K562 (cell line): ENCODE data around the gene POLR3K. TPM values are rescaled to one million over a fixed set of nuclear protein-coding genes. Genes with fewer than 3 reads are reported as not detected.

Experiments
- ATAC-seq: fragments of 200-7000 bp; cut with Tn5 transposase; 3 replicates; pipeline ENCODE4 v1.9.1; 2020; ENCODE audit warnings: moderate library complexity
- BruUV-seq: library from RNA; stranded (reverse); fragments of 400-500 nt; replicated peaks from 2 replicates; lab custom pipeline; 2021; lab: Mats Ljungman, UMichigan
- CTCF ChIA-PET: fragments of 300-600 bp; formaldehyde crosslinking; extraction: SDS; loops from one replicate; lab custom pipeline; 2021; ENCODE audit warnings: low intra/inter-chr PET ratio; lab: Yijun Ruan, JAX
- POLR2A ChIA-PET: fragments of 300-600, 350-650 bp; sonication (Branson Sonifier 250); formaldehyde crosslinking; extraction: SDS; loops from one replicate; lab custom pipeline; 2021; ENCODE audit warnings: antibody characterized with exemption, inconsistent platforms; lab: Yijun Ruan, JAX
- DNase-seq, 4 experiments: peaks; one replicate each; pipeline versions ENCODE4 v3.0.0 to v3.0.0-alpha.2; 2011 to 2018; ENCODE audit warnings: low spot score in 3 of 4, mixed read lengths in 3 of 4; ENCODE audit errors: extremely low read depth in 1 of 4
- FAIRE-seq: peaks from 2 replicates; lab custom pipeline; 2011; peaks lifted over from hg19 to GRCh38; lab: Jason Lieb, UNC
- H2AFZ ChIP-seq: 2 replicates; pipeline ENCODE4 v1.6.0; 2011; ENCODE audit warnings: low read depth, low read length, control low read depth, inconsistent platforms
- H3K27ac ChIP-seq: fragments of 200-600 bp; 3 replicates; pipeline ENCODE4 v1.8.0; 2011; ENCODE audit warnings: low read depth, mild to moderate bottlenecking, control low read depth, inconsistent platforms, low read length, moderate library complexity, mixed read lengths; ENCODE audit errors: extremely low read depth
- H3K27me3 ChIP-seq, 2 experiments: fragments of 300-600 bp in 1 of 2; 2 replicates in 1 of 2; 3 replicates in 1 of 2; pipeline versions ENCODE4 v1.6.0 to v1.8.0; 2011; ENCODE audit warnings: inconsistent platforms in 2 of 2, low read length in 2 of 2, mild to moderate bottlenecking in 1 of 2, mixed read lengths in 1 of 2, moderate library complexity in 1 of 2; ENCODE audit not compliant: control insufficient read depth in 2 of 2, insufficient read depth in 2 of 2
- H3K36me3 ChIP-seq: fragments of 300-600 bp; 3 replicates; pipeline ENCODE4 v1.8.0; 2011; ENCODE audit warnings: mild to moderate bottlenecking, low read length, inconsistent platforms; ENCODE audit not compliant: control insufficient read depth, insufficient read depth
- H3K4me1 ChIP-seq, 2 experiments: fragments of 200-600 bp in 1 of 2; replicated peaks in 1 of 2; 2 replicates in 1 of 2; 3 replicates in 1 of 2; pipeline versions ENCODE4 v1.5.1 to v1.8.0; 2011; ENCODE audit warnings: inconsistent platforms in 2 of 2, low read length in 2 of 2, mild to moderate bottlenecking in 1 of 2, mixed read lengths in 1 of 2, moderate library complexity in 1 of 2; ENCODE audit not compliant: control insufficient read depth in 2 of 2, insufficient read depth in 2 of 2
- H3K4me2 ChIP-seq: 2 replicates; pipeline ENCODE4 v1.6.1; 2011; ENCODE audit warnings: low read length, control low read depth, inconsistent platforms, mixed read lengths; ENCODE audit not compliant: insufficient read depth
- H3K4me3 ChIP-seq: fragments of 200-600 bp; sonication (generic), shearing (Covaris generic); 2 replicates; pipeline ENCODE4 v1.5.1; 2016; ENCODE audit warnings: control low read depth, inconsistent platforms
- H3K79me2 ChIP-seq: fragments of 200-600 bp; 3 replicates; pipeline ENCODE4 v1.8.0; 2011; ENCODE audit warnings: low read length, inconsistent platforms; ENCODE audit not compliant: control insufficient read depth, insufficient read depth
- H3K9ac ChIP-seq, 2 experiments: 2 replicates each; pipeline versions ENCODE4 v1.6.0 to v1.6.1; 2011; ENCODE audit warnings: low read depth in 2 of 2, low read length in 2 of 2, control low read depth in 1 of 2, inconsistent platforms in 1 of 2, mild to moderate bottlenecking in 1 of 2, mixed read lengths in 1 of 2; ENCODE audit not compliant: insufficient read depth in 1 of 2
- H3K9me1 ChIP-seq: one replicate; pipeline ENCODE4 v1.6.0; 2011; ENCODE audit warnings: inconsistent platforms, mild to moderate bottlenecking, low read length, moderate library complexity; ENCODE audit not compliant: control insufficient read depth, insufficient read depth
- H3K9me3 ChIP-seq: replicated peaks from 2 replicates; pipeline ENCODE4 v1.5.1; 2011; ENCODE audit warnings: low read depth, low read length, inconsistent platforms; ENCODE audit not compliant: control insufficient read depth, insufficient read depth
- H4K20me1 ChIP-seq: replicated peaks from 2 replicates; pipeline ENCODE4 v1.6.1; 2011; ENCODE audit warnings: low read length, inconsistent platforms, mixed read lengths; ENCODE audit not compliant: control insufficient read depth, insufficient read depth
- ERF ChIP-seq: fragments of 450-650 bp; formaldehyde crosslinking; IDR thresholded peaks from 2 replicates; pipeline ENCODE4 v1.4.0; 2020; ENCODE audit warnings: mild to moderate bottlenecking, mixed read lengths
- POLR2A ChIP-seq: fragments of 450-650 bp; conservative IDR thresholded peaks from 2 replicates; pipeline ENCODE4 v1.6.1; 2016
- STAT5A ChIP-seq: IDR thresholded peaks from 2 replicates; pipeline ENCODE4 v1.6.1; 2012; ENCODE audit warnings: low read length, inconsistent platforms, borderline replicate concordance
- ZBTB8A ChIP-seq: fragments of 450-650 bp; IDR thresholded peaks from 2 replicates; pipeline ENCODE4 v1.6.1; 2018; ENCODE audit warnings: mild to moderate bottlenecking, moderate library complexity; ENCODE audit not compliant: partially characterized antibody
- ZC3H8 ChIP-seq: fragments of 450-650 bp; IDR thresholded peaks from 2 replicates; pipeline ENCODE4 v1.6.1; 2017
- ZNF583 ChIP-seq: fragments of 250-450 bp; sonication (Bioruptor Pico); IDR thresholded peaks from 2 replicates; pipeline ENCODE4 v1.4.0; 2020
- WGBS: fragments of 100-300 bp; shearing (Covaris generic); methylation state at CpG from one replicate; pipeline ENCODE4 v1.1.6; 2016; ENCODE audit warnings: low coverage, mixed read lengths; ENCODE audit not compliant: insufficient coverage; ENCODE audit errors: missing lambda C conversion rate; 5-methylcytosine and 5-hydroxymethylcytosine counted together
- in situ Hi-C: fragments of 300-500 bp; cut with MboI; formaldehyde crosslinking; loops from 4 replicates; pipeline ENCODE4 v1.15.0; 2018; ENCODE audit warnings: inconsistent platforms, mixed read lengths
- intact Hi-C: fragments of 100-400 bp; cut with micrococcal nuclease; formaldehyde crosslinking; loops from 2 replicates; pipeline ENCODE4 v1.14.2; 2022
- polyA plus RNA-seq, 8 experiments: library from polyadenylated mRNA; depleted of rRNA in 4 of 8; stranded (reverse) in 5 of 8; unstranded in 3 of 8; fragments of >200 nt; fragmentation: Nextera tagmentation in 2 of 8; fragmentation: Illumina TruSeq in 1 of 8; extraction: Ambion mirVana in 2 of 8; extraction: Trizol in 1 of 8; gene quantifications; 2 replicates each; pipeline versions ENCODE4 v1.2.1 to v1.2.3, GENCODE V29; 2011 to 2014; ENCODE audit warnings: inconsistent platforms in 1 of 8, missing spikeins in 1 of 8
- total RNA-seq, 7 experiments: library from RNA; depleted of rRNA in 6 of 7; stranded (reverse); fragments of >200 nt in 6 of 7; fragmentation: Illumina TruSeq in 2 of 7; extraction: Trizol in 2 of 7; gene quantifications; 2 replicates each; pipeline versions ENCODE4 v1.2.1 to v1.2.3, GENCODE V29; 2011 to 2021; ENCODE audit warnings: low replicate concordance in 1 of 7

Gene POLR3K
- total and polyA plus RNA-seq, 9 of the 15 experiments (the other 6 are each of a cell fraction or from before 2014, with no cell fraction given): 42.1 to 315 (median 86.7) TPM

- intact Hi-C loops (no loop called here), in situ Hi-C loops (no loop called here)
- Histone ChIP-seq H3K9me3 (no peaks in the 10 kb centered on the region), H3K79me2 (peaks cover 14% of the 10 kb centered on the region), H3K9me1 (peaks cover 2% of the 10 kb centered on the region), H3K4me1 (peaks cover 5 to 26% of the 10 kb centered on the region in 2 experiments; a peak in 2 of 5 replicates), H3K4me2 (no peak overlapping the region), H3K36me3 (peaks cover 44% of the 10 kb centered on the region), H2AFZ (no peak overlapping the region), H3K27me3 (no peaks in the 10 kb centered on the region), H3K27ac (no peak overlapping the region), H3K4me3 (no peak overlapping the region), H3K9ac (no peak overlapping the region; a peak in 1 of 4 replicates), H4K20me1 (no peaks in the 10 kb centered on the region; the same call in none of the 2 replicates)
- CTCF ChIA-PET: no interaction called here
- BruUV-seq: no TSS peak
- POLR2A ChIA-PET: interaction anchor here (2.1 kb wide), 1 partner anchor 11 kb away, joined by 18 read pairs; the partner anchor contains the start of gene RHBDF1
- FAIRE-seq (no peak), DNase-seq (no peak), ATAC-seq (no peak)
- TF ChIP-seq POLR2A: 0 out of 2 replicates have a peak, but pooled peaks have one; percentile 12
- TF ChIP-seq ERF (CRISPR knock-in tag): no peak
- no peak for TF ChIP-seq ZNF583 (CRISPR knock-in tag)
- no peak for TF ChIP-seq ZBTB8A
- no peak for TF ChIP-seq STAT5A
- no peak for TF ChIP-seq ZC3H8
- WGBS: 82% methylated on average over 13 of the region's 14 CpGs
Measured at GRCh38 chr16:59440-60059, 6.1 kb upstream of the POLR3K start.
